ENCODE data around the gene AVPI1.
"Not testable (repeated sequence)": the region's sequence is repeated elsewhere in the genome, so short reads cannot be mapped to it uniquely, and the experiment has no call there.

AVPI1 gene

DNA sequence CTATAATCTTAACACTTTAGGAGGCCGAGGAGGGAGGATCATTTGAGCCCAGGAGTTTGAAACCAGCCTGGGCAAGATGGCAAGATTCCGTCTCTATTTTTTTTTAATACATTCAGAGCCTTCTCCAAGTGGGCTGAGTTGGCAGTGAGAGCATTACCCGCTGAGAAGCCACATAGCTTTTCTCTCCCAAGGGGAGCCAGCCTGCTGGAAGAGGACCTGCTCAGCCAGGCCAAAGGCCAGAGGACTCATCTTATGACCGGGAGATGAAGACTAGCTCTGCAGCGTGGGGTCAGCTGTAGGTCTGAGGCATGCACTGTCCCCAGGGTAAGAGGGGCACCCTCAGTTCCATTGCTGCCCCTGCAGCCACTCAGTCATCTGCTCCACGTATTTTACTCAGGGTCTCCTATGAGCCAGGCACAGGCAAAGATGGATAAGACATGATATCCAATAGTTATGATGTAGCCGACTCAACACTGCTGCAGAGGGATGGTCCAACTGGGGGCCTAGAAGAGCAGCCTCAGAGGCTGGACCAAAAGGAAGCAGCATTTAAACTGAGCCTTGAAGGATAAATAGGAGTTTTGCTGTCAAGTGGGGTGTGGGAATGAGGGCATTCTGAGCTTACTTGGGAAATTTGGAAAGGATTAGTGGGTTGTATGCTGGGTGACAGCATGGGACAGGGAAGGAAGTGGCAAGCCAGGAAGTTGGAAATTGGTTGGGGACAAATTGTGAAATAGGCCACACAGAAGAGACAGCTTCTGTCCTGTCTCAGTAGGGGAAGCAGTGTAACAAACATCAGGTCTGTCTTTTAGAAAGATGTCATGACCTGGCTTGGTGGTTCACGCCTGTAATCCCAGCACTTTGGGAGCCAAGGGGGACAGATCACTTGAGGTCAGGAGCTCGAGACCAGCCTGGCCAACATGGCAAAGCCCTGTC lies 24.9 kb upstream of the AVPI1 start:
- DNase-seq, result no peak

DNA sequence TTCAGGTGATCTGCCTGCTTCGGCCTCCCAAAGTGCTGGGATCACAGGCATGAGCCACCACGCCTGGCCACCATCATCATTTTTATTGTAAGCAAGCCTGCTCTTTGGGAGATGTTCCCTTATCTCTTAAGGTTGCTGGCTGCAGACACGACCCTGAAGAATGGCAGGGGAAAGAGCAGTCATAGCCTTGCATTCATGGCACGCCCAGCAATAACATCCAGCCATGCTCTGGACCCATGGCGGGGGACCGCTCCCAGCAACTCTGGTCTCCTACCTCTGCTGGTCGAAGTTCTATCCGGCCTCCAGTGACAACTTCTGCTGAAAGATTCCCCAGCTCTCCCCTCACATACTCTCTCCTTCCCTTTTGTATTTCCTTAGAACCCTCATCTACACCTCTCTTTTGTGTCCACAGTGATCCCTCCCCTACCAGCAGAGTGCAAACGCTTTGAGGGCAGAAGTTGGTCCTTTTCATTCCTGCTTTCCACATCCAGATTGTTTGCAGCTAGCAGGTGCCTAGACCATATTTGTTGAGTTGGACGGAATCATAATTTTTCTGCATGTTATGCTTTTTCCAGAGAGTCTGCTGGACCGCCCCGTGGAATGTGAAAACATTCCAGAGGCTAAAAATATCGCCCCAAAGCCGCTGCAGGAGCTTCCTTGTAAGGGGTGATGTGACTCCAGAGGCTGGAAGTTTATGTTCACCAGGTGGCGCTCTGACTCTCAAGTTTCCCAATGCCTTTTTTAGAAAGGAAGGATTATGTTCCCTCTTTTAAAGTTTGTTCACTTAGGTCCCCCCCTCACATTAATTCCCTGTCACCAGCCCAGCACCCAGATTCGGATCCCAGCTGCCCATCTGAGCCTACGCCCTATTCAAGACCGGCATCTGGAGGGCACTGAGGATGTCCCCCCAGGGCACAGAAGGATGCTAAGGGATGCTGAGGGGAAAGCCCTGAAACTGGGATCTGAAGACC lies 22.2 kb upstream of the AVPI1 start:
- peak; percentile 28 for DNase-seq

DNA sequence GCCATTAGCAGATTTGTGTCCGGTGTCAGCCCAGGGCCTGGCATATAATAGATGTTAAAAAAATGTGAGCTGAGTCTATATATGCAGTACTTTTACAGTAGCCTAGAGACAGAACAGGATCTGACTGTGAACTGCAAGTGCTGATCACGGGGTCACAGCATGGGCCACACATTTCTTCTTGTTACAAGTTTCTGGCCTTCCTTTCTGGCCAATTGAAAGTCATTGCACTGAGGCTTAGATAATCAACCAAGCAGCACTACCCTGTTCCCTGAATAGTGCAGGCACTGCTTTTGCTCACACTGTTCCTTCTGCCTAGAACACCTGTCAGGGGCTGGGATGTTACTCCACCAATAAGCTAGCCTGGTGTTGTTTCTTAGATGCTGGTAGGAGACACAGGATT lies 21.1 kb upstream of the AVPI1 start:
- no peak for DNase-seq

DNA sequence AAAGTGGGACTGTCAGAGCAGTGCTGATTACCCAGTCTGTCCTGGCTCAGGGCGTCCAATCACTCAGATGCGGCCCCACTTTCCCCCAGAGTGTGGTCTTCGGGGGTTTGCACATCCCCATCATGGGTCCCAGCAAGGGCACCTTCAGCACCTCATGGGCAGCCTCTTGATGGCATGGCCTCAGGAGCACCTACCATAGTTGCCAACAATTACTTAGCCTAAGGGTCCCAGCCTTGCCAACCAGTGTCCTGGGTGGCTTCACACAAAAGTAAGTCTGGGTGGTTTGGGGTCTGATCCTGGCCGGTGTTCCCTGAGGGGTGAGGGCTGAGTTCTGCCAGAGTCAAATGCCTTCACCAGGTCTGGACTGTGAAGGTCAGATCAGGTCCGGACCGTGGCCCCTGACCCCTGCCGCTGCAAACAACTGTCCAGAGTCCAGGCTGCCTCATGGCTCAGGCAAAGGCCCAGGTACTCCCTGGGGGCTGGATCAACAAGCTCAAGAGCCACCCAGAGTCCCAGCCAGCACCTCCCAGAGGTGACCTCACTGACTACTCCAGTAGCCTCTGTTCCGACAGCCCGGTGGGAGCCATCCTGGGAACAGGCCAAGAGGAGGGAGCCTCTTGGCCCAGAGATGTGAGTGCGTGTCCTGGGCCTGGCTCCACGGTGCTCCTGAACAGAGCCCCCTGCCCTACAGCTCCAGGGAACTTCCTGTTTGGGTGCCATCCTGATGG lies 20.3 kb upstream of the AVPI1 start:
- no peak for DNase-seq

DNA sequence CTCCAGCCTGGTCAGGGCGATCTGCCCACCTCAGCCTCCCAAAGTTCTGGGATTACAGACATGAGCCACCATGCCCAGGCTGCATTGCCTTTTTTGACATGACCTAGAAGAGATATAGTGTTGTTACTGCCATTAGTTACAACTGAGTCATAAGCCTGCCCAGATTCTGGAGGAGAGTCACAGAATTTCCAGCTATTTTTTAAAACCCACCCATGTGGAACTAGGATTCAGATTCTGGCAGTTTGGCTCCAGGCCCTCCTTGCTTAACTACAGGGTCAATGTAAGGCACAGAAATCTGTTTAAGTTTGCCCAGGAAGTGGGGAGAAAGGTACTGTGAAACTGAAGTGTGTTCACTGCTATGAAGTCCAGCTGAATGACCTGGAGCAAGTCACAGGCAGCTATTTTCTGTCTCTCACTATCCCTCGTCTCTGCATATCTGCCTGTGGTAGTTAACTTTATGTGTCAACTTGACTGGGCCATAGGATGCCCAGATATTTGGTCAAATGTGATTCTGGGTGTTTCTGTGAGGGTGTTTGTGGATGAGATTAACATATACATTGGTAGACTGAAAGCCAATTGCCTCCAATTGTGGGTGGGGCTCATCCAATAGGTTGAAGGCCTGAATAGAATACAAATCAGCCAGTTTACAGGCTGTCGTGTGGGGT lies 18.1 kb upstream of the AVPI1 start:
- no peak for DNase-seq

DNA sequence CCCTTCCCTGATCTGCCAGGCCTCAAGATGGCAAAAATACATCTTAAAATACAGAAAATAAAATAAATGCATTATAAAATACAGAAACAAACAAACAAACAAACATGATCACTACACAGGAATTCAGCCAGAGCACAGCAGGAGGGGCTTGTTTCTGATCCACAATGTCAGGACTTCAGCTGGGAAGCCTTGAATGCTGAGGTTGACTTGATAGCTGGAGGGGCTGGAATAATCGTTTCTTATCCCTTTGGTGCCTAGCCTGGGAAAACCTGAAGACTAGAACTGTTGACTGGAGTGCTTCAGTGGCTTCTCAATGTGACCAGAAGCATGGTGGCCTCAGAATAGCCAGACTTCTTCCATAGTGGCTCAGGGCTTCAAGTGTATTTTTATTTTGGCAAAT lies 17.3 kb upstream of the AVPI1 start:
- no peak for DNase-seq

DNA sequence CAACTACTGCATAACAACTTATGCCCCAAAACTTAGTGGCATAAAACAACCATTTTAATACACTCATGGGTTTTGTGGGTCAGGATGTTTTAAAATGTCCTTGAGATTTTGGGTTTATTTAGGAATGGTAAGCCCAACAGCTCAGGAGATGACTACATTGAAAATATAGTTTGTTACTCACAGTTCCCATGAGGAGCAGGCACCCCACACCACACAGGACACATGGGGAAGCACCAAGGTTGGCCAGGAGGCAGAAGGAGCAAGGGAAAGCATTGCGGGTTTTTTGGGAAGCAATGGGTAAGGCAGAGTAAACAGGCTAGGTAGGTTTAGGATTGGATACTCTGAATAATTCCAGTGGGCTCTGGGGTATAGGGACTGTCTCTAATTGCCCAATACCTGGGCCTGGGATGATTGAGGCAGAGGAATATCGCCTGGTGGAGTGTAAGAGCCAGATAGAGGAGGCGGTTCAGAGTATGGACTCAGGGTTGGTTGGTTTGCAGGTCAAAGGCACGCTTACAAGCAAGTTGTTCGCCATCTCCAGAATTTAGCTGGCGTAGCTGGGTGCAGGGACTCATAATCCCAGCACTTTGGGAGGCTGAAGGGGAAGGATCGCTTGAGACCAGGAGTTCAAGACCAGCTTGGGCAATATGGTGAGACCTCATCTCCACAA lies 16.5 kb upstream of the AVPI1 start:
- DNase-seq, result no peak

DNA sequence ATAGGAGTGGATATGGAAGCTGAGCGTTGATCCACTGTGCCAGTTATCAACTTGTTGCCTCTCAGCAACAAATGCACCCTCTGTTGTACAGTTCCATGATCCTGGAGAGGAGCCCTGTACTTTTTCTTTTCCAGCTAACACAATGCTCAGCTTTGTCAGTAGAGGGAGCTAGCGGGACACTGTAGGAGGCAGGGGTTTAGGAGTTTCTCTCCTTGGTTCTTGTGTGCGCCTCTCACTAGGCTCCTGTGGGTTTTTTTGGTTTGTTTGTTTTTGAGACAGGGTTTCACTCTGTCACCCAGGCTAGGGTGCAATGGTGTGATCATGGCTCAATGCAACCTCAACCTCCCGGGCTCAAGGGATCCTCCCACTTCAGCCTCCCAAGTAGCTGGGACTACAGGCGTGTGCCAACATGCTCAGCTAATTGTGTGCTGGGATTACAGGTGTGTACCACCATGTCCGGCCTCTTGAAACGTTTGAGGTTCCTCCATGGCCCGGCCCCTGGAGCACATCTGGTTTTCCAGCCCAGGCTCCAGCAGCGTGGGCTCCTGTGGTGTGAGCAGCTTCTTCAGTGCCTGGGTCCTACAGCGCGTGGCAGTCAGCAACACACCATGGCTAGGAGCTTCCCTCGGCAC lies 14.5 kb upstream of the AVPI1 start:
- DNase-seq, result peak; percentile 36

DNA sequence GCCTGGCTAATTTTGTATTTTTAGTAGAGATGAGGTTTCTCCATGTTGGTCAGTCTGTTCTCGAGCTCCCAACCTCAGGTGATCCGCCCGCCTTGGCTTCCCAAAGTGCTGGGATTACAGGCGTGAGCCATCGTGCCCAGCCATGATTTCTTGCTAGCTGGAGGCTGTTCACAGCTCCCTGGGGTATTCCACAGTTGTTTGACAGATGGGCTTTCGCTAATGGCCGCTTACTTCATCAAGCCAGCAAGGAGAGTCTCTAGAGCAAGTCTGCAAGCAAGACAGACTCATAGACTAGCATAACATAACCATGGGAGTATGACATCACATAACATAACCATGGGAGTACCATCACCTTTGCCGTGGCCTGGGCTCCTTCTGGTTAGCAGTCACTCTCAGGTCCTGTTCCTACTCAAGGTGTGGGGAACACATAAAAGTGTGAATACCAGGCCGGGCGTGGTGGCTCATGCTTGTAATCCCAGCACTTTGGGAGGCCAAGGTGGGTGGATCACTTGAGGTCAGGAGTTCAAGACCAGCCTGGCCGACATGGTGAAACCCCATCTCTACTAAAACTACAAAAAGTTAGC lies 11.1 kb upstream of the AVPI1 start:
- DNase-seq, result not testable (repeated sequence)

DNA sequence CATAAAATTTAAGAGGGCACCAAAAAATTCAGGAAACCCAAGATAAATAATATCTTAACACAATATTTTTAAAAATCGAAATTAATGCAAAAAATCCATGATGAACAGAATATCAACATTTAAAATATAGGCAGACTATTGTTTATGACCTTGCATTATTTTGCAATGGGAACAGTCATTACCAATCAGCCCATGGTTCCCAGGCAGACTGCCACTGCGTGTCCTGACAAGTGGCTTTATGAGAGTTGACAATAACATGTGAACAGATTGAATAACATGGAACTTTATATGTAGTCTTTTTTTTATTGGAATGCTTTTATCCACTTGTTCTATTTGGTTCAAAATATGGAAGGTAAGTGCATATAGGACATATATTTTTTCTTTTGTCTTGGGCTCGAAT lies 3.1 kb upstream of the AVPI1 start:
- no peak for DNase-seq

DNA sequence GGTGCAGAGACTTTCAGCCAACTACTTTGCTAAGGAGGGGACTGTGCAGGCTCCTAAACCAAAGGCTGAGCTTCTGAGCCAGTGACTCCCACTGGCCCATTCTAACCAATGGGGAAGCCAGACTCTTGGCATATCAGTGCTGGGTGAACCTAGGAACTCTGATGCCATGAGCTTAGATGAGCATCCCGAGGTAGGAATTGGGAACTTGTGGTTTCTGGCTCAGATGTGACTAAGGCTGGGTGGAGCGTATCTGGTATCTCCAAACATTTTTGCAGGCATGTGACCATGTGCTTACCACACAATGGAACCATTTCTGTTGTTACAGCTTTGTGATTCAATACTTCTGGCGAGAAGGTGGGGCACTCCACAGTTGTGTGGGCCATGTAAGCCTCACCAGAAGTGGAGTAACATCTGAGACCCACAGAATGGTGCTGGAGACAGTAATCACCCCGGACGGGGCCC lies 2.5 kb upstream of the AVPI1 start:
- DNase-seq, result no peak

DNA sequence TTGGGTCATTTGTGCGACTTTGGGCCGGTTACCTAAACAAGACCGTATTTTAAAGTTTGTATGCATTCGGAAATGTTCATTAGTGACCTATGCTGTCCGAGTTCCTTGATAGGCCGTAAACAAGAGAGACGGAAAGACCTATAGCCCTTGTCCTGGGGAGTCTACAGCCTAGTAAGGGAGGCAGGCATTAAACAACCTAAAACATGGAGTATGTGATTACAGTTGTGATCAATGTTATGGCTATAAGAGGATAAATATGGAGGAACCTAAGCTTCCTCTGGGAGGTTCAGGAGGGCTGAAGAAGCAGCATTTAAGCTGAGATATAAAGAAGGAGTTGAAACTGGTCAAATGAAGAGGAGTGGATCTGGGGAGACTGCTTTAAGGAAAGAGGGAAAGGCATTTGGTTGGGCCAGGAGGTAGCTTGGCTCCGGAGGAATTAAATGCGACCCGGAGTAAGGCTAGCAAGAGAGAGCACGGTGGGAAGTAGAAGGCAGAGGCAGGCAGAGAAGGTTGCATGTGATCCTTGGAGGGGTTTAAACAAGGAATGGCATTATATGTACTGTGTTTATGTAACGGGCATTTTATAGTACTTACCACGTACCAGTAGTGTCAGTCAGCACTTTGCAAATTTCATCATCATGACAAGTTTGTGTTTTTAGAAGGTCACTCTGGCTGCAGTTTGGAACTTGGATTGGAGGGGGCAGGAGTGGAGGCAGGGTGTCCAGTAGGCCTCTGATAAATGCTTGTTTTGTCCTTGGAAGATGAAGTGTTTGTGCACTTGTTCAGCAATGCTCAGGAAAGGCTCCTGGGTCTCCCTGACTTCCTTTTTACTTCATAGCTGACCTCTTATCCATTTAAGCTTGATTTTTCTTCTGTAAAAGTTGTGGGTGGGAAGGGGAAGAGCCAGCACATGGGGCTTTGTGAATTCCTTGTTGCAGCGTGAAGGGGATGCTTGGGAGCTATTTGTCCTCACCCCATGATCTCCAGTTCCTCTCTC lies 1.0 kb upstream of the AVPI1 start:
- no peak for DNase-seq

DNA sequence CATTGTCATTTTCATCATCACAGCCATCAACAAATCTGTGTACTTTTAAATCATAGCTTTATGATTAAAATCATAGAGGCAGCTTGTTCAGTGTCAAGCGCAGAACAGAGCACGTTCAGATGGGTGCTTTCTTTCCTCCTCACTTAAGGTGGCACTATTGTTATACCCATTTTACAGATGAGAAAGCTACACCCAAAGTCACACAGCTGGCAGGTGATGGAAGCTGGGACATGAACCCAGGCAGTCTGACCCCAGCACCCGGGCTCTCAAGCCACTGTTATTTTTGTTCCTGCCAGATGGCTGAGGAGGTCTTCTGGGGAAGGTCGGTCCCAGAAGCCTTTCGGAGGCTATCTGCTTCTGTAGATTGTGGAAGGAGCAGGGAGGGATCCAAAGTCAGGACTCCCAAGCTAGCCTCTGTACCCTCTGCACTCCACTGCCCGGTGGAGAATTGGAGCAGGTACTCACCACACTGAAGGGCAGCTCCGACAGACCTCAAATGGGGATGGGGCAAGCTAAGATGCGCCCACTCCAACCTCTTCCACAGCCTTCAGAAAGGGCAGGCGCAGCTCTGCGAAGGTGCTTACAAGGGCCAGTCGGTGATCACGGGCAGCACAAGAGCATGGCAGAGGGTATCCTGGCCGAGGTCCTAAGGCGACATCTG lies 610 bp downstream of the AVPI1 start:
- no peak for DNase-seq

DNA sequence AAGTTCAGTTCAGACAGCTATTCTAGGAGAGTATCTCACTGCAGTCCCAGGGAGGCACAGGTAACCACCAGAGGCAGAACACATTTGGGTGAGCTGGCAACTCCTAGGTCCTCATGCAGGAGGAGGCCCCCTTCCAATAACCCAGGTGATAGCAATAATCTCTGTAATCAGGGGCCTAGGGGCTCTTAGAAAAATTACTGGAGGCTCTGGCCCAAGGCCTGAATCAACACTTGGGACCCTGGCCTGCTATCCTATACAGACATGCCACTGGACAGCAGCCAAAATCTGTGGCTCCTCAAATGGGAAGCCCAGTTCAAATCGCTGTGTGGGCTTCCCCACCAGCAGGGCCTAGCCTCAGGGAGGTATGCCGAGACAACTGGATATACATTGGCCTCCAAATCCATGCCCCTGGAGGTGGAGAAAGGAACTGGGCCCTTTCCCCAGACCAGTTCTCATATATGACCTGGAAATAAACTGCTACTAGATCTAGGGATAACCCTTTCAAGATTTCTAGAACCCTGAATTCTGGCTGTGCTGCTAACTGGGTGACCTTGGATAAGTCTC lies 1.6 kb downstream of the AVPI1 start:
- DNase-seq, result no peak

DNA sequence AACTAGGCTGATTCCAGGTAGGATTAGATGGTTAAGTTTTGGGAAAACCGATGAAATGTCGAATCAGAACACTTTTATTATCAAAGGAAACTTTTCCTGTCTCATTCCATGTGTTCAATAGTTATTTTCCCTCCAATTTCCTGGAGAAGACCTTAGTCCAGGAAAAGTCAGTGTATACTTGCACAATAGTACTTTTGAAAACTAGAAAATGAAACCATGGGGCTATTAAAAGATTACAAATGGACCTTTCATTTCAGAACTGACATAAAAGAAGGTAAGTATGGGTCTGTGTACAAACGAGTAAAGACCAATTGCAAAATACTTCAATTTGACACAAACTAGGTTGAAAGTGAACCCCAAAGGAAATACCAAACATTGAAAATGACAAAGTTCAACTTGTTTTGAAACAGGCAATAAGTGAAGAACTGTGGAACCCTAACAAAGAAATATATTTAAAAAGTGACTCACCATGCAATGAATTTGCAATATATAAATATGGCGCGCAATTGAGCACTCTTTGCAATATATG lies 2.1 kb downstream of the AVPI1 start:
- DNase-seq, result no peak

DNA sequence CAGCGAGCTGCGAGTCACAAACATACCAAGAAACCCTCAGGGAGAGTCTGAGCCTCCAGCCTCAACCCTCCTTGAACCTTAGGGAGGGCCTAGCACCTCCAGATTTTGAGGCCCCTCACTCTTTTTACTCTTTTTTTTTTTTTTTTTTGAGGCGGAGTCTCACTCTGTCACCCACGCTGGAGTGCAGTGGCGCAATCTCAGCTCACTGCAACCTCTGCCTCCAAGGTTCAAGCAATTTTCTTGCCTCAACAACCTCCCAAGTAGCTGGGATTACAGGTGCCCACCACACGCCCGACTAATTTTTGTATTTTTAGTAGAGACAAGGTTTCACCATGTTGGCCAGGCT lies 2.7 kb downstream of the AVPI1 start:
- not testable (repeated sequence) for DNase-seq

DNA sequence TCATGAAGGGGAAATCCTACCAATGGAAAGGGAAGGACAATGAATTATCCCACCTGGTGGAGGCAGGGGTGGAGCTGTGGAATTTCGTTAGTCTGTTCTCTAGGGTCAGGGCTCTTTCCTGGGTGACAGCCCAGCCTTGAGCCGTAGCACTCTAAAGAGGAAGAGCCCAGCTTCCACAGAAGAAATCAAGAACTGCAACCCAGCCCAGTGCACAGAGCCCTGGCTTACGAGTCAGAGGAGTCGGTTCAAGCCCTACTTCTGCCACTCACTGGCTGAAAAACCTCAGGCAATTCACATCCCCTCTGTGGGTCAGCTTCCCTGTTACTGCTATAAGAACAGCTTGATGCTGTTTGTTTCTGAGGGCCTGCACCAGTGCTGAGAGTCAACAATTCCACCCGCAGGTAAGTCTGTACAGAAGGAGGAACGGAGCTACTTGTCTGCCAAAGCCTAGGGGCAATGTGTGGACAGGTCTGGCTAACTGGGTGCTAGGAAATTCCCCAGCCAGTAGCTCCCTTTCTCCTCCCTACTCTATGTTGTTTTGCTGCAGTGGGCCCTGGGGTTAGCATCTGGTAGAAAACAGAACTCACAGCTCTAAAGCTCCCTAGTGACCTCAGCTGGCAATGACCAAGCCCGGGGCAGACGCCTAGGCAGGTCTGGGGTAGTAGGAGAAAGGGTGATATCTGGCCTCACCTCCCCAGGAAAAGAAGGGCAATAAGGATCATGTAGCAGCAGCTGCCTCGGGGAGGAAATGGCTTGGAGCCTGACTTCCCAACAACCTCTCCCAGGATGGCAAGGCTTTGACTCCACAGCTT lies 3.3 kb downstream of the AVPI1 start:
- DNase-seq, result no peak

DNA sequence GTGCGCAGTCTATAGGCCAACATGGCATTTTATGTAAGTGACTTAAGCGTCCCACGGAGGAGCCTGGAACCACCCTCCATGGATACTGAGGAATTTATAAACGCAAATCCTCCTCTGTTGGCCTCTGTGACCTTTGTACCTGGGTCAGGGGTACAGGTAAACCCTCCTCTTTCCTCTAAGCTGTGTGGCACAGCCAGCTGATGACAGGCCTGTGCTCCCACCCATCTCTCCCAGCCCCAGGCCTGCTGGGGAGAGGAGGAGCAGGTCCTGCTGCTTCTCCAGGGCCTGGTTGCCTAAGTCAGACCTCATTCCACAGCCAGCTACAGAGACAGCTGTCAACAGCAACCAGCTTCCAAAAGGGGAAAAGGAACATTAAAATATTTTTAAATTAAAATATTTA lies 5.0 kb downstream of the AVPI1 start:
- no peak for DNase-seq
